HUES64 (cell line): ENCODE results near the gene RASL10B.

Experiments used
- H3K27ac ChIP-seq: 2 replicates; pipeline ENCODE4 v1.7.0; 2013; ENCODE audit warnings: low read depth, low read length, inconsistent platforms
- H3K27me3 ChIP-seq: 2 replicates; pipeline ENCODE4 v1.6.1; 2013; ENCODE audit warnings: mild to moderate bottlenecking, low read length; ENCODE audit not compliant: insufficient read depth
- H3K36me3 ChIP-seq: 2 replicates; pipeline ENCODE4 v1.6.1; 2013; ENCODE audit warnings: mild to moderate bottlenecking, low read length; ENCODE audit not compliant: insufficient read depth
- H3K4me1 ChIP-seq: 2 replicates; pipeline ENCODE4 v1.6.1; 2013; ENCODE audit warnings: mild to moderate bottlenecking, low read length, moderate library complexity; ENCODE audit not compliant: insufficient read depth
- H3K4me3 ChIP-seq: 2 replicates; pipeline ENCODE4 v1.5.1; 2013; ENCODE audit warnings: mild to moderate bottlenecking, low read length, moderate library complexity
- H3K9ac ChIP-seq: 2 replicates; pipeline ENCODE4 v1.6.1; 2013; ENCODE audit warnings: mild to moderate bottlenecking, low read depth, low read length
- H3K9me3 ChIP-seq: 2 replicates; pipeline ENCODE4 v1.6.1; 2013; ENCODE audit warnings: low read depth, low read length; ENCODE audit not compliant: insufficient read depth
- WGBS: fragments of 150-250, 120-280 bp; methylation state at CpG from one replicate; pipeline ENCODE4 v1.1.7; 2013; ENCODE audit warnings: missing lambda C conversion rate; 5-methylcytosine and 5-hydroxymethylcytosine counted together

The RASL10B gene

DNA sequence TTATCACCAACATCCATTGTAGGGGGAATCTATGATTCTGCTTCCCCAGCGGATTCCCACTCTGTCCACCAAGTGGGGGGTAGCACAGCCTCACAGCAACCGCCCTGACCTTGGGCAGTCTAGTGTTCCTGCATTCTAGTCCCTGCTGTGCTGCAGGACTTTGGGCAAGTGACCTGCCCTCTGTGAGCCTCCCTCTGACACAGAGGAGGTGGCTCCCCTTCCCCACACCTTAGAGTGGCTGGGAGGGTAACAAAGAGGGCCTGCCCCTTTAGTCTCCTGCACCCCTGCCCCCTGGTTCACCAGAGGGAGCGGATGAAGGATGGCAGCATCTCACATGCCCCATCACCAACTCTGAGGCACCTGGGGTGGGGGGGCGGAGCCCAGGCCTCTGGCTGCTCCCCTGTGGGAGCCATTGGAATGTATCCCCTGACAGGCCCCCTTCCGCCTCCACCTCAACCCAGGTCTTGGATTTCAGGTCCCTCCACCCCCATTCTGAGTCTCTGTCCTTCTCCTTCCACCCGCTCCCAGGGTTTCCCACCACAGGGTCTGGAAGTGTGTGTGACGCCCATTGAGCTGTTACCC is 11.5 kb downstream of the RASL10B start:
- Histone ChIP-seq H3K27me3 (peaks cover 51% of the 10 kb centered on the region), H3K4me1 (no peaks in the 10 kb centered on the region), H3K4me3 (no peak overlapping the region), H3K9me3 (peaks cover 4% of the 10 kb centered on the region), H3K36me3 (no peaks in the 10 kb centered on the region), H3K9ac (no peak overlapping the region), H3K27ac (no peak overlapping the region)
- 82% methylated on average over 7 of the region's 7 CpGs for WGBS

DNA sequence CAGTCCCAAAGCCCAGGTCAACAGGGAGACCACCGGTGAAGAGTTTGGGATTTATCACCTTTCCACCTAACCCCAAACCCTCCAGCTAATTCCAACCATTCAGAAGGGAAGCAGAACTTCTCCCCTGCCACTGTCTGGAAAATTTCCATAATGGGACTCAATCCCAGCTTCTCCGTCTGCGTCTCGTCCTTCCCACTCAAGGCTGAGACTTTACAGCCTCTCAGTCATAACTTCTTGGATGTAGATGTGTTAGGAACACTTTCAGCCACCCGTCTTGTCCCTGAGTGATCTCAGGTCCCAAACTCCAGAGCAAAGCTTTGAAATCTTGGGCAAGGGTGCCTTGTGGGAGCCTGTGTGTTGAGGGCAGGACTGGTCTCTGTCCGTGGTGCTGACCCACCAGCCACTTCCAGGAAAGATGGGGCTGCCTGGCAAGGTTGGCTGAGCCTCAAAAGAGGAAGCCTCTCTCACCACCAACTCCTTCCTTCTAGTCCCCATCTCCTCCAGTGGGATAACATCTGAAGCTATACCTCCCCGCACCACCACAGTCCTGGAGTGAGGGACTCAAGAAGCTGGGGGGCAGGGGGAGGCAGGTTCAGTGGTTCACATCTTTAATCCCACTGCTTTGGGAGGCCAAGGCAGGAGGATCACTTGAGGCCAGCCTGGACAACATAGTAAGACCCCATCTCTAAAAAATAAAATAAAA is 12.3 kb downstream of the RASL10B start:
- no peak overlapping the region for H3K9ac ChIP-seq
- H3K4me1 ChIP-seq, result no peaks in the 10 kb centered on the region
- H3K4me3 ChIP-seq, result no peak overlapping the region
- no peaks in the 10 kb centered on the region for H3K36me3 ChIP-seq
- 55% methylated on average over 7 of the region's 7 CpGs for WGBS
- peaks cover 43% of the 10 kb centered on the region for H3K27me3 ChIP-seq
- H3K27ac ChIP-seq, result no peak overlapping the region
- peaks cover 4% of the 10 kb centered on the region for H3K9me3 ChIP-seq

DNA sequence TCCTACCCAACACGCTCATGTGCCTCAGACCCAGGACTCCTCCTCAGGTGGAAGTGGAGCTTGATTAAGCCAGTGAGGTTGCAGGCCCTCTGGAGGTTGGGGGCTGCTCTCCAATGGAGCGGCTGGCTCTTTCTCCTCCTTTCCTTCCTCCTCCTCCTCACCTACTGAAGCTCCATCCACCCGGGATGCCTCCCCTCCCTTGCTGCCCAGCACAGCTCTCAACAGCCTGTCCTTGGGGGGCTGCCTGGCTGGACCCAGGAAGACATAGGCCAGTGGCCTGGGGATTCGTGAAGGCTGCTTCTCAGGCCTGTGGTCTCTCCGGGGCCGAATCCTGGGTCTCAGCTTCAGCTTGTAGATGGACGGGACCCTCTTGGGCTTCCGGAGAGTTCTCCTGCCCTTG is 13.4 kb downstream of the RASL10B start:
- H3K4me1 ChIP-seq, result no peaks in the 10 kb centered on the region
- H3K4me3 ChIP-seq, result no peak overlapping the region
- H3K36me3 ChIP-seq, result no peaks in the 10 kb centered on the region
- H3K9ac ChIP-seq, result no peak overlapping the region
- H3K27me3 ChIP-seq, result peaks cover 42% of the 10 kb centered on the region
- WGBS, result 86% methylated on average over 8 of the region's 8 CpGs
- peaks cover 4% of the 10 kb centered on the region for H3K9me3 ChIP-seq
- no peak overlapping the region for H3K27ac ChIP-seq

DNA sequence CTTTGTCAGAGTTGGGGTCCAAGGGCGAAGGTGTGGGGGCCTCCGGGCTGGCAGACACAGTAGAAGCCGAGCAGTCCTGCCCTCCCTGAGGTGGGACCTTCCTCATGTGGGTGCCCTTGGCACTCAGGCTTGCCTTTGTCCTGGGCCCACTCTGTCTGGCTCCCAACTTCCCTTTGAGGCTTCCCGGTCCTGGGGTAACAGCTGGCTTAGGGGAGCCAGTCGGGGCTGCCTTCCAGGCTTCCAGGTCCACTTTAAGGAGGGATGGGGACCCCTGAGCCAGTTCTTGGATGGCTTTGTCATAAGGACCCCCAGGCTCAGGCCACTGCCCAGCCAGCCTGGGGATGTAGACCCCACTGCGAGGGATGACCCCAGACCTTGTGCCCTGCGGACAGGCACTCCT is 13.8 kb downstream of the RASL10B start:
- no peaks in the 10 kb centered on the region for H3K36me3 ChIP-seq
- peaks cover 42% of the 10 kb centered on the region for H3K27me3 ChIP-seq
- H3K27ac ChIP-seq, result no peak overlapping the region
- 92% methylated on average over 7 of the region's 7 CpGs for WGBS
- H3K9ac ChIP-seq, result no peak overlapping the region
- peaks cover 4% of the 10 kb centered on the region for H3K9me3 ChIP-seq
- no peak overlapping the region for H3K4me3 ChIP-seq
- no peaks in the 10 kb centered on the region for H3K4me1 ChIP-seq

DNA sequence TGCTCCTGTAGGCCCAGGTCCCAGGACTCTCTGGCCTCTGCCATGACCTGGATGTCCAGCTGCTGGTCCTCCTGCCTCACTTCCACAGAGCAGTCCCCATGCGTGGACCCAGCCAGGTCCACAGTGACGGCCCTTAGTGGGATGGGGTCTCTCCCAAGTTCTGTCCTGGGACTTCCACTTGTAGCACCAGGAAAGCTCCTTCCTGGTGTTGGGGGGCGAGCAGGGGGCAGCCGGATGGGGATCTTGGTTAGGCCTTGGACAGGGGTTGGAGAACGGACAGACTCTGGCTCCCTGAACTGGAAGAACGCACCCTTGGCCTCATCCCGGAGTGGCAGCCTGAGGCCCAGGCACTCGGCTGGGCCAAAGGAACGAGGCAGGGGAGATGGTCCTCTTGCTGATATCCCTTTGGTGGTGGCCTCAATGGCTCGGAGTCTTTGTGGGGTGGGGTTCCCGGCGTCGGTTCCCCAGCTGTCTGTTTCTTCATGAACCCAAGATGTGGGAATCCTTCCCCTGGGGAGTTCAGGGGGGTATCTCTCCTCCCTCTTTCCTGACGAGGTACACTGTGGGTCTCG is 14.4 kb downstream of the RASL10B start:
- WGBS, result 91% methylated on average over 15 of the region's 15 CpGs
- no peaks in the 10 kb centered on the region for H3K36me3 ChIP-seq
- no peak overlapping the region for H3K27ac ChIP-seq
- H3K9ac ChIP-seq, result no peak overlapping the region
- H3K9me3 ChIP-seq, result no peaks in the 10 kb centered on the region
- H3K4me1 ChIP-seq, result no peaks in the 10 kb centered on the region
- H3K27me3 ChIP-seq, result peaks cover 42% of the 10 kb centered on the region
- H3K4me3 ChIP-seq, result no peak overlapping the region

DNA sequence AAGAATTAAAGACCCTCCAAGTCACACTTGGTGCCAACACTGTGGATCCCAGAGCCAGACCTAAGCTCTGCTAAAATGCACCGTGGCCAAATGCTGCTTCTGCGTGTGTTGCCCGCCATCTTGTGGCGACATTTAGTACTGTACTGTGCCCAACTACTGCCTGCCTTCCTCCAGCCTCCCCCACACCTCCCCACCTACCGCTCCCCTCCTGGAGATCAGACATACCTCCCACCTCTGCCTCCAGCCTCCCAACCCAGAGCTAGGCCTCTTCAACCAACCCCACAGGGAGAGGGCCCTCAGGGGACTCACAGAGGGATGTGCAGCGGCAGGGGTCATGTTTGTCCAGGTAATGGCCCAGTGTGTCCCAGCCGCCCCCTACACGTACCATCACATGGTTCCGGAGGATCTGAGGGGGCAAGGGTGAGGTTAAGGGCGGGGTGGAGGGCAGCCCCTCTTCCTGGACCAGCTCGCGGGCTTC is 16.1 kb downstream of the RASL10B start:
- no peaks in the 10 kb centered on the region for H3K9me3 ChIP-seq
- WGBS, result 49% methylated on average over 12 of the region's 12 CpGs
- no peaks in the 10 kb centered on the region for H3K4me1 ChIP-seq
- no peaks in the 10 kb centered on the region for H3K36me3 ChIP-seq
- no peak overlapping the region for H3K27ac ChIP-seq
- H3K9ac ChIP-seq, result no peak overlapping the region
- no peak overlapping the region for H3K4me3 ChIP-seq
- peaks cover 27% of the 10 kb centered on the region for H3K27me3 ChIP-seq

DNA sequence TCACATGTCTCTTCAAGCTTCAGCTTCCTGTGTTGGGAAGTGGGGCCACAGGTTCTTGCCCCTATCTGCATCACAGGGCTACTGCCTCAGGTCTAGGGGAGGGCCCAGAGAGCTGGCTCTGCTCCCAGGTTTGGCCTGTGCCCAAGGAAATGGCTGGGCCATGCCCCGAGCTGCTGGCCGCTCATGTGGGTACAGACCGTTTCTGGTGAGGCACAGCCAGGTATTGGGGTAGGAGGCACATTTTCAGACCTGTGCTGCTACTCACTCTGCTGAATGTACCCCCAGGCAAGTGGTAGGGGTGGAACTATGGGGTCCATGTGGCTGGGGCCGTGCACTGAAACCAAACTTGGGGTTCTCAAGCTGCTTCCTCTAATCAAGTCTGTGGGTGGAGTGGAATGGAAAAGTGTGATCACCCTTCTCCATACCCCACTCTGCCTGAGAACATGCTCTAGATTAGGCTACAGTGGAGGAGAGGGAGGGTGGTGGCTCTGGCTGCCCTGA is 17.0 kb downstream of the RASL10B start:
- H3K4me3 ChIP-seq, result no peak overlapping the region
- no peaks in the 10 kb centered on the region for H3K36me3 ChIP-seq
- no peaks in the 10 kb centered on the region for H3K4me1 ChIP-seq
- no peak overlapping the region for H3K27ac ChIP-seq
- H3K27me3 ChIP-seq, result peaks cover 22% of the 10 kb centered on the region
- no peak overlapping the region for H3K9ac ChIP-seq
- WGBS, result 92% methylated on average over 4 of the region's 4 CpGs
- H3K9me3 ChIP-seq, result no peaks in the 10 kb centered on the region

DNA sequence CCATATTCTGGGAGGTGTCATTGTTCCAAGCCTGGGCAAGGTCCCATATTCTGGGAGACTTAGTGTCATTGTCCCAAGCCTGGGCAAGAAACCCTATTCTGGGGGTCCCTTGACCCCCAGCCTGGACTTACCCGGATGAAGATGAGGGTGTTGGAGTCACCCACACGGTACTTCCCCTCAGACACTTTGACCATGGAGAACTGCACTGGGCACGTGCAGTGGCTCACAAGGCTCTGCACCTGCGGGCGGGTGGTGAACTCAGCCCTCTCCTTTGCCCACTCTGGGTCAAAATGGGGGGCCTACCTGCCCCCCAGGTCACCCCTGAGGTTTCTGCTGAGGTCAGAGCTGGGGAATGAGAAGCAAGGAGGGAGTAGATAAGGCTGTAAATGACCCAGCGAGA is 17.5 kb downstream of the RASL10B start:
- Histone ChIP-seq H3K4me3 (no peak overlapping the region), H3K27ac (no peak overlapping the region), H3K36me3 (no peaks in the 10 kb centered on the region)

DNA sequence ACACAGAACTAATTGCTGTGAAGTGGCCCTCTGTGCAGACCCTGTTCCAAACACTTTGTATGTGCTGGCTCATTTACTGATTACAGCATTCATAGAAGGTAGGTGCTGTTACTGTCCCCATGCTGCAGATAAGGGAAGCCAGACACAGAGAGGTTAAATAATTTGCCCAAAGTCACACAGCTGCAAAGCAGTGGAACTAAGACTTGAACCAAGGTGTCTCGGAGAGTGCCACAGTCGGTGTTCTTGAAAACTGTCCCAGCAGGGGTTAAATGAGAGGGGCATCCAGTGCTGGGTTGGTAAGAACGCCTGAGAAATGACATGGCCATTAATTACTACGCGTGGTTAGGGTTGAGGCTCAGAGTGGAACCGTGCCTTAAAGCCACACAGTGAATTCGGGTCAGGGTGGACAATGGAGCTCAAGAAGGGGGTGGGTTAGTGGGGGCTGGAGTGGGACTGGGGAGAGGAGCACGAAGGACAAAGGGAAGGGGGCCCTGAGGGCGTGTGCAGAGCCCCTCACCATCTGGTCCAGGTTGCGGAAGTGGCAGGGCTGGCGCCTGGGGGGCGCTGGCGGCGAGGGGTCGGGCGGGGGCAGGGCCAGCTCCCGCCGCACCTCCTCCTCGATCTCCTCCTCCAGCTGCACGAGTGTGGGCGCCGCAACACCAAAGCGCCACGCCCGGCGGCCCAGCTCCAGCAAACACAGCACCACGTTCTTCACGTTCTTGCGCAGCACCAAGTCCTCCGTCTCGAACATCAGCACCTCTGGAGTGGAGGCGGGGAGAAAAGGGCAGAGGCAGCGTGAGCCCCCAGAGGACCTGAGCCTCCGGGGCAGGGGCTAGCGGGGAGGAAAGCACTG is 18.3 kb downstream of the RASL10B start:
- H3K9ac ChIP-seq, result no peak overlapping the region
- peaks cover 22% of the 10 kb centered on the region for H3K27me3 ChIP-seq
- no peaks in the 10 kb centered on the region for H3K4me1 ChIP-seq
- H3K36me3 ChIP-seq, result no peaks in the 10 kb centered on the region
- peak overlapping the region; percentile 26 for H3K4me3 ChIP-seq
- no peak overlapping the region for H3K27ac ChIP-seq
- WGBS, result 19% methylated on average over 35 of the region's 35 CpGs
- no peaks in the 10 kb centered on the region for H3K9me3 ChIP-seq

More for the DNA sequence above, 17.5 kb downstream of the RASL10B start:
- Histone ChIP-seq H3K4me1 (no peaks in the 10 kb centered on the region), H3K9ac (no peak overlapping the region), H3K27me3 (peaks cover 22% of the 10 kb centered on the region), H3K9me3 (no peaks in the 10 kb centered on the region)
- 95% methylated on average over 6 of the region's 6 CpGs for WGBS

DNA sequence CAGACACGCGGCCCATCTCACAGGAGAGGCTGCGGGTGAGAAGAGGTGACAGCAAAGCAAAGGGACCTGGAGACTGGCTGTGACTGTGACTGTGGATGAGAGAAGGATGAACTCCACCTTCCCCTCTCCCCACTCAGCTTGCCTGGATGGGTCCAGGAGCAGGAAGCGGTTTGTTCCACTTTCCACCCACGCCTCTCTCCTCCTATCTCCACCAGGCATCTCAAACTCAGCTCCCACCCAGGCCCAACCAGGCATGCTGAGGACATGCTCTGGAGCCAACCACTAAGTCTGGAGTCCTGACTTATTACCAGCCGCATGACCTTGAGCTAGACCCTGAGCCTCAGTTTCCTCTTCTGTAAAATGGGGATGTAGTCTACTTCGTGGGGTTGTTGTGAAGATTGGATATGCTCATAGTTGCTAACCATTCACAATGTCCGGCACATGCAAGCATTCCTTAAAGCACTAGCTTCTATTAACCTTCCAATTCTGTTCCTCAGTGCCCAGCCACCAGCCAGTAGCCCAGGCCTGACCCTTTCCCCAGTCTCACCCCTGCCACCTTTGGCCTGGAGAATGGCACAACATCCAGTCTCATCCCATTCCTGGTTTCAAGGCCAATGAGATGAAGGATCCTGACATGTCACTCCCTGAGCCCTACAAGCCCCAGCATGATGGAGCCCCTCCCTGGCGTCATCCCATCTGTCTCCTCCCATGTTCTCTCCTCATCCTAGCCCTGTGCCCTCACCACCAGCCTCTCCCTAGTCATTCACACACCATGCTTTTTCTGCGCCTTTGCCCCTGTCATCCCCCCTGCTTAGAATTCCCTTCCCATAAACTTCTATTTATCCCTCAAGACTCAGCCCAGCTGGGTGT is 19.3 kb downstream of the RASL10B start:
- WGBS, result 89% methylated on average over 10 of the region's 10 CpGs
- no peak overlapping the region for H3K9ac ChIP-seq
- H3K27me3 ChIP-seq, result peaks cover 22% of the 10 kb centered on the region
- no peaks in the 10 kb centered on the region for H3K4me1 ChIP-seq
- H3K27ac ChIP-seq, result no peak overlapping the region
- no peaks in the 10 kb centered on the region for H3K9me3 ChIP-seq
- H3K36me3 ChIP-seq, result no peaks in the 10 kb centered on the region
- H3K4me3 ChIP-seq, result peak overlapping the region; percentile 26; the same call in 1 of the 2 replicates
